ENCODE measurements around the gene SIGLEC9.

DNA sequence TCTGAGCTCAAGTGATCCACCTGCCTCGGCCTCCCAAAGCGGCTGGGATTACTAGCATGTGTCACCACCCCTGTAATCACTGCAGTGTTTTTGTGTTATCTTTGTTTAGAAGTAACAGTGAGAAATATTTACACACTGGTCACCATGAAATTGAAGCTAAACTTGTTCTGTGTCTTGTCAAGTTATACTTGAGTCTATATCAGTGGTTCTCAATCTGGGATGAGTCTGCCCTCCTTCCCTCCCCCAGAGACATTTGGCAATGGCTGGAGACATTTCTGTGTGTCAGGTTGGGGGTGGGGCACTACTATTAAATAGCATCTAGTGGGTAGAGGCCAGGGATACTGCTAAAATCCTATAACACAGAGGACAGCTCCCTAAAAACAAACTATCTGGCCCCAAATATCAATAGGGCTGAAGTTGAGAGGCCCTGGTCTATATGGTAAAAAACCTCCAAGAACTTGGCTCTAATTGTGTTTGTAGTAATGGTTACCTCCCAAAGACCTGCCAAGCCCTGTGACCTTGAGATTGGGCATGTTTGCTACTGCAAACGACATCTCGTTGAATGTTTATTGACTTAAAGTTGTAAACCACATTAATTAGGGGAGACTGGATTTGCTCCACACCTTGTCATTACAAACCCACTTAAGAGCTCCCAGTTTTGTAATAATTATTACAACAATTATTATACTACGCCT is 23.4 kb upstream of the SIGLEC9 start:
- TF ChIP-seq EZH2phosphoT487 (IDR thresholded peaks at IDR 0.05; ENCODE audit: insufficient read depth, low read depth) (no peak), EZH2 (IDR thresholded peaks at IDR 0.05; ENCODE audit: insufficient read depth, poor library complexity, severe bottlenecking) (no peak)

All from GM23248 (cell line).